Measurements from ENCODE around the gene COPZ2.

Gene COPZ2

GRCh38 chr17:47983492-47984223 is 53.9 kb downstream of the COPZ2 start:
- no peak for DNase-seq (ENCODE audit: low read depth)

- DNase-seq (ENCODE audit: low read depth): no peak
Measured at GRCh38 chr17:47982645-47983390, 54.8 kb downstream of the COPZ2 start.

- no peak for DNase-seq (ENCODE audit: low read depth)
Measured at GRCh38 chr17:47982091-47982617, 55.4 kb downstream of the COPZ2 start.

- no peak for DNase-seq (ENCODE audit: low read depth)
Measured at GRCh38 chr17:47981462-47981861, 56.1 kb downstream of the COPZ2 start.

GRCh38 chr17:47980541-47980940 is 57.1 kb downstream of the COPZ2 start:
- DNase-seq (ENCODE audit: low read depth): no peak

- peak; percentile 24 for DNase-seq (ENCODE audit: low read depth)
Measured at GRCh38 chr17:47978324-47978723, 59.3 kb downstream of the COPZ2 start.
